ENCODE data around the gene WIPF3. TPM values are rescaled to one million over a fixed set of nuclear protein-coding genes. Genes with fewer than 3 reads are reported as not detected.

WIPF3 gene, protein sequence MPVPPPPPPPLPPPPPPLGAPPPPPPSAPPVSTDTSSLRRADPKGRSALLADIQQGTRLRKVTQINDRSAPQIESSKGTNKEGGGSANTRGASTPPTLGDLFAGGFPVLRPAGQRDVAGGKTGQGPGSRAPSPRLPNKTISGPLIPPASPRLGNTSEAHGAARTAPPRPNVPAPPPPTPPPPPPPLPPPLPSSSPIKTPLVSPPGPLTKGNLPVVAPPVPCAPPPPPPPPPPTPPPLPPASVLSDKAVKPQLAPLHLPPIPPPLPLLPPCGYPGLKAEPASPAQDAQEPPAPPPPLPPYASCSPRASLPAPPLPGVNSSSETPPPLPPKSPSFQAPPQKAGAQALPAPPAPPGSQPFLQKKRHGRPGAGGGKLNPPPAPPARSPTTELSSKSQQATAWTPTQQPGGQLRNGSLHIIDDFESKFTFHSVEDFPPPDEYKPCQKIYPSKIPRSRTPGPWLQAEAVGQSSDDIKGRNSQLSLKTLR
- 0.46 and 0.68 TPM in 2 replicates for total RNA-seq

DNA sequence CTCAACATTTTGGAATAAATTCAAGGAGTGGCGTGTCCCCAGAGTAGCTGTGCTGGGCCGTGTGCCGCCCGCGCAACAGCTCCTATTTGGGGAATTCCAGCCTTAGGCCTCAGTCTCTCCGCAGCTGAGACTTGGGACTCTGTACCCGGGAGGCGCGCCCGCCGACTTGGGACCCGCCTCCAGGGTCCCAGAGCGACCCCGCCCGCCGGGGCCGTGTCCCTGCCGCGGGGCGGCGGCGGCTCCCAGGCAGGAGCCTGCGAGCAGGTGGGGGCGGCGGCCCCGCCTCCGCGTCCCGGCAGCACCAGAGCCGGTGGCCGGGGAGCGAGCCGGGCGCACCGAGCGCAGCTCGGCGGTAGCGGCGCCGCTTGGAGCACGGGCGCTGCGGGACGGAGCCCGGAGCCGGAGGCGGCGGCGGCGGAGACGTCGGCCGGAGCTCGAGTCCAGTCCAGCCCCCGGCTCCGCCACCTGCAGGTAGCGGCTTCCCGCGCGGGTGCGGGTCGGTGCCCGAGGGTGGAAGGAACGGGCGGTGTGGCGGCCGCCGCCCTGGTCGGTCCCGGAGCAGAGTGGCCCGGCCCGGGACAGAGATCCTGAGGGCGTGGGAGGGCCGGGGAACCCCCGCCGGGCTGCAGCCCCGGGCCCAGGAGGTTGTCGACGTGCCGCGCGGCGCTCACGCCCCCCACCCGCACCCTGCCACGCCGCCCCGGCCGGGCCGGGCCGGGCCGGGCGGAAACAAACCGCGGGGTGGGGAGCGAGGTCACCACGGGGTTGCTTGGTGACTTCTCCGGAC lies at the start of gene WIPF3:
Gene WIPF3 (plus strand): TSS at position 301 of the 787 bp plus-strand sequence. CDS start 28,217 bp downstream, outside the sequence.
- Histone ChIP-seq H3K27me3 (ENCODE audit: control insufficient read depth, insufficient read depth, low read length) (peaks cover 32% of the 10 kb centered on the region), H3K36me3 (ENCODE audit: control insufficient read depth, insufficient read depth, low read length) (no peaks in the 10 kb centered on the region), H3K4me3 (ENCODE audit: low read depth, low read length) (peak within 1 kb of the TSS; percentile 41)
- TF ChIP-seq, protein P1, sequence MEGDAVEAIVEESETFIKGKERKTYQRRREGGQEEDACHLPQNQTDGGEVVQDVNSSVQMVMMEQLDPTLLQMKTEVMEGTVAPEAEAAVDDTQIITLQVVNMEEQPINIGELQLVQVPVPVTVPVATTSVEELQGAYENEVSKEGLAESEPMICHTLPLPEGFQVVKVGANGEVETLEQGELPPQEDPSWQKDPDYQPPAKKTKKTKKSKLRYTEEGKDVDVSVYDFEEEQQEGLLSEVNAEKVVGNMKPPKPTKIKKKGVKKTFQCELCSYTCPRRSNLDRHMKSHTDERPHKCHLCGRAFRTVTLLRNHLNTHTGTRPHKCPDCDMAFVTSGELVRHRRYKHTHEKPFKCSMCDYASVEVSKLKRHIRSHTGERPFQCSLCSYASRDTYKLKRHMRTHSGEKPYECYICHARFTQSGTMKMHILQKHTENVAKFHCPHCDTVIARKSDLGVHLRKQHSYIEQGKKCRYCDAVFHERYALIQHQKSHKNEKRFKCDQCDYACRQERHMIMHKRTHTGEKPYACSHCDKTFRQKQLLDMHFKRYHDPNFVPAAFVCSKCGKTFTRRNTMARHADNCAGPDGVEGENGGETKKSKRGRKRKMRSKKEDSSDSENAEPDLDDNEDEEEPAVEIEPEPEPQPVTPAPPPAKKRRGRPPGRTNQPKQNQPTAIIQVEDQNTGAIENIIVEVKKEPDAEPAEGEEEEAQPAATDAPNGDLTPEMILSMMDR (IDR thresholded peaks at IDR 0.05; ENCODE audit: insufficient read depth, low read length, poor library complexity, severe bottlenecking), result no peak
- no peak for DNase-seq (ENCODE audit: low read depth)

DNA sequence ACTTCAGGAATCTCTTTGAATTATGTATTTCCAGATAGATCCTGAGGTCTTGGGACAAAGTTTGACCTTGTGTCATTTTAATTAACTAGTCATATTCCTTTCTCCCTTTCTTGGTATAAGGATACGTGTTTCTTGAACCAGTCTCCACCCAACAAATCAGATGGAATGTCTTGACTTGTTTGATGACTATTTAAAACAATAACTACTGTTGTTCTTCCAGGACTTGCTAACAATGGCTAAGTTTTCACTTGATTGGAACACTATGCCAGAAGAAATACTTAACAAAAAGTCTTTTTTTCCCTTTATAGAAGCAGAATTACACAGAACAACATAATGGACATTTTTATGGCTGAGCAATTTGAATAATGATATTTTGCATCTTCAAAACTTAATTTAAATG lies 43.0 kb upstream of the WIPF3 start:
- DNase-seq (ENCODE audit: low read depth), result no peak
- TF ChIP-seq, protein P1 (IDR thresholded peaks at IDR 0.05; ENCODE audit: insufficient read depth, low read length, poor library complexity, severe bottlenecking), result no peak
- peaks cover 4% of the 10 kb centered on the region for H3K27me3 ChIP-seq (ENCODE audit: control insufficient read depth, insufficient read depth, low read length)

DNA sequence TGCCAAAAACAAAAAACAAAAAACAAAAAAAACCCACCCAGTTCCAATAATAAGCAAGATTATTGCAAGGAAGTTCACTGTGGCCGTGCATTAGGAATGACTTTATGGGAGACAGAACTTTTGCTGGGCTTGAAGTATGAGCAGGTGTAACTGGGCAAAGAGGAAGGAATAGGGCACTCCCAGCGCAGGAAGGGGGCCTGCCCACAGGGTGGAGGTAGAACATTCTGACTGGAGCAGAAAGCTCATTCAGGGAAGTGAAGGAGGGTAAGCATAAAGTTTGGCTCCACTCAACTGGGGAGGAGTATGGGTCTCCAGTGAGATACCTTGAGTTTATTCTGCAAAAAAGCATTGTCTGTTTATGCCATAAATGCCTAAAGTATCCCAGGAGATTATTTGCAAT lies 42.1 kb upstream of the WIPF3 start:
- no peak for DNase-seq (ENCODE audit: low read depth)
- TF ChIP-seq, protein P1 (IDR thresholded peaks at IDR 0.05; ENCODE audit: insufficient read depth, low read length, poor library complexity, severe bottlenecking), result peak; percentile 10
- Histone ChIP-seq H3K27me3 (ENCODE audit: control insufficient read depth, insufficient read depth, low read length) (peaks cover 4% of the 10 kb centered on the region), H3K36me3 (ENCODE audit: control insufficient read depth, insufficient read depth, low read length) (no peaks in the 10 kb centered on the region), H3K4me3 (ENCODE audit: low read depth, low read length) (no peak overlapping the region)

More for the DNA sequence above, 43.0 kb upstream of the WIPF3 start:
- H3K4me3 ChIP-seq (ENCODE audit: low read depth, low read length), result no peak overlapping the region
- H3K36me3 ChIP-seq (ENCODE audit: control insufficient read depth, insufficient read depth, low read length), result no peaks in the 10 kb centered on the region

DNA sequence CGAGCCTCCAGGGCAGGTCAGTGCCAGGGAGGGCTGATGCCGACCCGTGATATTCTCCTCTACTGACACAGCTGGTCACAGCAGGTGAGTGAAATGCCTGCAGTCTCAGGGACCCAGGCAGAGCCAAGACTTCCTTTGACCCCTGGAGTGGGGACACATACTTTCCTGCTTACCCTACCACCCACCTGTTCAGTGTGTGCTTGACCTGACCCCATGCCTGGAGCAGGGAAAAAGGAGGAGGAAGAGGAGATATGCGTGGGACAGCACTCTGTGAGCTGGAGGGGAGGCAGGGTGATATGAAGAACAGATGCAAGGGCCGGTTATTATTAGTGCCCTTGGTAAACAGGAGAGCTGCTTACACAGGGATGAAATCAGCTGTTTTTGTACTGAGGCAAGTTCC lies 40.8 kb upstream of the WIPF3 start:
- TF ChIP-seq, protein P1 (IDR thresholded peaks at IDR 0.05; ENCODE audit: insufficient read depth, low read length, poor library complexity, severe bottlenecking), result no peak
- no peak for DNase-seq (ENCODE audit: low read depth)
- Histone ChIP-seq H3K36me3 (ENCODE audit: control insufficient read depth, insufficient read depth, low read length) (no peaks in the 10 kb centered on the region), H3K27me3 (ENCODE audit: control insufficient read depth, insufficient read depth, low read length) (peaks cover 4% of the 10 kb centered on the region), H3K4me3 (ENCODE audit: low read depth, low read length) (no peak overlapping the region)

DNA sequence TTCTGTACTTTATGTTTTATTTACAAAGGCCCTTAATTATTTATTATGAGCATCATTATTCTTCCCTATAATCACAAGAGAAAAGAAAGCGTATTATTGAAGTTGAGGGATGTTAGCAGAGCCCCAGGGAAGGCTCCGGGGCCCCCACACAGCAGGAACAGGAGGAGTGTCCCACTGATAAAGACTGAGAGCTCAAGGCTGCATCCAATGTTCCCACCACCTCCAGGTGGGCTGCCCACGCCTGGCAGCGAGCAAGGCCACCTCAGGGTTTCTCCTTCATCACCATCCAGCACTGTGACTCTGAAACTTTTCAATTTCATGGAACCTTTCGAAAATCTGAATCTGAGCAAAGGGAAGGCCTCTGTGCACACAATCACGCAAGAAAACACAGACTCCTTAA lies 35.9 kb upstream of the WIPF3 start:
- TF ChIP-seq, protein P1 (IDR thresholded peaks at IDR 0.05; ENCODE audit: insufficient read depth, low read length, poor library complexity, severe bottlenecking), result no peak
- Histone ChIP-seq H3K4me3 (ENCODE audit: low read depth, low read length) (no peak overlapping the region), H3K36me3 (ENCODE audit: control insufficient read depth, insufficient read depth, low read length) (no peaks in the 10 kb centered on the region), H3K27me3 (ENCODE audit: control insufficient read depth, insufficient read depth, low read length) (peaks cover 2% of the 10 kb centered on the region)
- no peak for DNase-seq (ENCODE audit: low read depth)
